GM12892 (cell line): ENCODE data around the gene MLLT1.

Source experiments
- POLR2A ChIP-seq: IDR thresholded peaks from 2 replicates; pipeline ENCODE4 v1.6.1; 2011; ENCODE audit warnings: low read depth, low read length, control low read depth
- POLR2AphosphoS5 ChIP-seq: IDR thresholded peaks from 2 replicates; pipeline ENCODE4 v1.6.1; 2011; ENCODE audit warnings: low read depth, low read length, control low read depth
- TAF1 ChIP-seq: IDR thresholded peaks from 2 replicates; pipeline ENCODE4 v1.6.1; 2011; ENCODE audit warnings: low read depth, mild to moderate bottlenecking, control low read depth, low read length, borderline replicate concordance

DNA sequence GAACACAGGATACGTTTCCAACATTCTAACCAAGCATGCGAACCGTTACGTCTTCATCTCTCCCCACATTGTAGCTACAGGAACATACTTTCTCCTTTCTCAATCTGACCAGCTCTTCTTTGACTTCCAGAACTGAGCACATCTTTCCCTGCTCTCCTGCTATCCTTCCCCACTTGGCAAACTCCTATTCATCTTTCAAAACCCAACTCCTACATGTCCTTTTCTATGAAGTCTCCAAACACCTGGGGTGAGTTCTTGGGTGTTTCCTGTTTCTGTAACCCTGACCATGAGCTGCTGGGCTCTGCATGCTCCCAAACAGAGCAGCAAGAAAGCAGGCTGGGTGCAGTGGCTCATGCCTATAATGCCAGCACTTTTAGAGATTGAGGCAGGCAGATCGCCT is 47.0 kb upstream of the MLLT1 start:
- TF ChIP-seq POLR2A = no peak
- no peak for TF ChIP-seq POLR2AphosphoS5
- no peak for TF ChIP-seq TAF1
